ENCODE measurements around the gene TBR1.

The TBR1 gene

DNA sequence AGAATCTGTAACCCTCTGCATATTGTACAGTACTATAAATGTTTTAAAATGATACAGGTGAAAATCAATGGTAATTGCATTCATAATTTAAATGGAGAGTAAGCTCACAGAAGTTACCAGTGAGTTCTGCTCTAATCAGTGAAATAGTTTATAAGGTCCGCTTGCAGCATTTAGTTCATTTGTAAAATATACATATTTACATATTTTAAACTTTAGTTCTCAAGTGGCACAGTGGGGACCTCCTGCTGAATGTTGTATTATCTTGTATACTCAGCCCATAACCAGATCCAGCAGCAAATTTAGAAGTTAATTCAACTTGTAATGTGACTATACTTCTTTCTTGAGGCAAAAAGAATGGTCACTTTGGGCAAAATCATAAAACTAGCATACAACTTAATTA lies 41.7 kb upstream of the TBR1 start:
- H4K8ac ChIP-seq (ENCODE audit: low read depth, low read length) = no peak overlapping the region
- H3K4me3 ChIP-seq (ENCODE audit: low read length) = no peak overlapping the region
- no peak for DNase-seq
- H3K4ac ChIP-seq (ENCODE audit: low read depth, low read length) = no peak overlapping the region
- H3K23ac ChIP-seq (ENCODE audit: low read length) = no peak overlapping the region
- H3K18ac ChIP-seq (ENCODE audit: low read length) = no peak overlapping the region
- peak overlapping the region; percentile 74 for H2BK15ac ChIP-seq (replicated peaks; ENCODE audit: low read depth)
- H2BK120ac ChIP-seq (ENCODE audit: low read depth, low read length) = no peak overlapping the region
- no peaks in the 10 kb centered on the region for H3K27me3 ChIP-seq (ENCODE audit: insufficient read depth, low read length, poor library complexity)
- H3K36me3 ChIP-seq (ENCODE audit: control insufficient read depth, insufficient read depth, low read length) = no peaks in the 10 kb centered on the region
- H3K4me1 ChIP-seq (ENCODE audit: control insufficient read depth, low read depth, low read length) = peaks cover 7% of the 10 kb centered on the region
- no peak overlapping the region for H2AK5ac ChIP-seq (ENCODE audit: low read length)
- no peak overlapping the region for H2BK5ac ChIP-seq (ENCODE audit: low read length)
- H4K5ac ChIP-seq (ENCODE audit: low read length) = no peak overlapping the region
- H3K79me1 ChIP-seq (ENCODE audit: low read length) = no peaks in the 10 kb centered on the region
- H3K4me2 ChIP-seq (ENCODE audit: low read length) = no peak overlapping the region
- H3K27ac ChIP-seq (ENCODE audit: low read depth, low read length) = no peak overlapping the region
- H3K9ac ChIP-seq (ENCODE audit: low read length) = no peak overlapping the region
- H3K79me2 ChIP-seq (ENCODE audit: control insufficient read depth, insufficient read depth, low read length) = no peaks in the 10 kb centered on the region
- H3K56ac ChIP-seq (ENCODE audit: low read length) = no peak overlapping the region
- WGBS (ENCODE audit: extremely low coverage, insufficient coverage, low lambda C conversion rate) = no CpG with 5 or more reads among the region's 1 CpG

DNA sequence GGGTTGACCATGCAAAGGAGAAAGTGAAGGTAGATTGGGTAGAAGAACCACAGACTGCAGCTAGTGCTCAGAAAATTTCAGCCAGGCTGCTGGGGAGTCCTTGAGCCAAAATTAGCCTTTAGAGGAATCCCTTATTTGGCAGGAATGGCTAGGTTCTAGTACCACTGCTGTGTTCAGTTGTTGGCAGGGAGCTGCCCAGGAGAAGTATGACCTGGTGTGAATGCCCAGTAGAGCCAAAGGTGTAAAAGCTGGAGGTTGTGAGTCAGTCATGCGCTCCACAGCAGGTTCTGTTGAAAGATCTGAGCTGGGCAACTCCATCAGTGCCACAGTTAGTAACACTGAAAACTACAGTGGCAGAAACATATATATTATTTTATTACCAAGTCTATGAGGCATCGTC lies 36.4 kb upstream of the TBR1 start:
- no peak overlapping the region for H3K18ac ChIP-seq (ENCODE audit: low read length)
- peaks cover 4% of the 10 kb centered on the region for H3K79me1 ChIP-seq (ENCODE audit: low read length)
- no peak overlapping the region for H2BK15ac ChIP-seq (replicated peaks; ENCODE audit: low read depth)
- H2BK5ac ChIP-seq (ENCODE audit: low read length) = no peak overlapping the region
- H3K27me3 ChIP-seq (ENCODE audit: insufficient read depth, low read length, poor library complexity) = no peaks in the 10 kb centered on the region
- H3K4me1 ChIP-seq (ENCODE audit: control insufficient read depth, low read depth, low read length) = peaks cover 4% of the 10 kb centered on the region
- H3K4me3 ChIP-seq (ENCODE audit: low read length) = no peak overlapping the region
- H4K8ac ChIP-seq (ENCODE audit: low read depth, low read length) = no peak overlapping the region
- H3K4me2 ChIP-seq (ENCODE audit: low read length) = no peak overlapping the region
- no peaks in the 10 kb centered on the region for H3K36me3 ChIP-seq (ENCODE audit: control insufficient read depth, insufficient read depth, low read length)
- no CpG with 5 or more reads among the region's 2 CpGs for WGBS (ENCODE audit: extremely low coverage, insufficient coverage, low lambda C conversion rate)
- no peak overlapping the region for H3K9ac ChIP-seq (ENCODE audit: low read length)
- H3K23ac ChIP-seq (ENCODE audit: low read length) = no peak overlapping the region
- H3K4ac ChIP-seq (ENCODE audit: low read depth, low read length) = no peak overlapping the region
- no peak overlapping the region for H2AK5ac ChIP-seq (ENCODE audit: low read length)
- DNase-seq = no peak
- H3K56ac ChIP-seq (ENCODE audit: low read length) = no peak overlapping the region
- no peak overlapping the region for H2BK120ac ChIP-seq (ENCODE audit: low read depth, low read length)
- H4K5ac ChIP-seq (ENCODE audit: low read length) = no peak overlapping the region
- H3K27ac ChIP-seq (ENCODE audit: low read depth, low read length) = no peak overlapping the region
- H3K79me2 ChIP-seq (ENCODE audit: control insufficient read depth, insufficient read depth, low read length) = no peaks in the 10 kb centered on the region

DNA sequence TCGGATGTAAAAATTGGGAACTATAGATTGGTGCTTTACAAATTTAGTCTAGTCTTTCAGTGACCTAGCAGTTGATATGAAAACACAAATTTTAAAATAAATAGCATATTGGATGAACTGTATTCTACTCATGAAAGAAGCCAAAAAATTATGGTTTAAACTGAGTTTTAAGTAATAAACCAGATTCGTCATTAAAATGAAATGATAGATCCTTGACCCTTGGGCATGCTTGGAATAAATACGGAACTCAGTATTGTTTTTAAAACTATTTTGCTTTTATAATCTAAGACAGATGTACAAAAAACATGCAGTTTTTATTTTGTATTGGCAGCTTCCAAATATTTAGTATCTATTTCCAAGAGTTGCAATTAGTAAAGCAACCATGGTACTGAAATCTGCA lies 34.6 kb upstream of the TBR1 start:
- no peaks in the 10 kb centered on the region for H3K79me2 ChIP-seq (ENCODE audit: control insufficient read depth, insufficient read depth, low read length)
- H2BK5ac ChIP-seq (ENCODE audit: low read length) = no peak overlapping the region
- no peak overlapping the region for H3K4me3 ChIP-seq (ENCODE audit: low read length)
- no peak overlapping the region for H3K18ac ChIP-seq (ENCODE audit: low read length)
- no peak overlapping the region for H2BK120ac ChIP-seq (ENCODE audit: low read depth, low read length)
- H3K36me3 ChIP-seq (ENCODE audit: control insufficient read depth, insufficient read depth, low read length) = no peaks in the 10 kb centered on the region
- no peak overlapping the region for H3K23ac ChIP-seq (ENCODE audit: low read length)
- H4K8ac ChIP-seq (ENCODE audit: low read depth, low read length) = no peak overlapping the region
- no peak overlapping the region for H3K27ac ChIP-seq (ENCODE audit: low read depth, low read length)
- no peak overlapping the region for H3K4me2 ChIP-seq (ENCODE audit: low read length)
- no peak overlapping the region for H4K5ac ChIP-seq (ENCODE audit: low read length)
- H3K4me1 ChIP-seq (ENCODE audit: control insufficient read depth, low read depth, low read length) = peaks cover 4% of the 10 kb centered on the region
- H2AK5ac ChIP-seq (ENCODE audit: low read length) = no peak overlapping the region
- no peaks in the 10 kb centered on the region for H3K27me3 ChIP-seq (ENCODE audit: insufficient read depth, low read length, poor library complexity)
- no peak overlapping the region for H3K9ac ChIP-seq (ENCODE audit: low read length)
- DNase-seq = no peak
- no peak overlapping the region for H3K4ac ChIP-seq (ENCODE audit: low read depth, low read length)
- WGBS (ENCODE audit: extremely low coverage, insufficient coverage, low lambda C conversion rate) = no CpG with 5 or more reads among the region's 3 CpGs
- H3K56ac ChIP-seq (ENCODE audit: low read length) = no peak overlapping the region
- H3K79me1 ChIP-seq (ENCODE audit: low read length) = peaks cover 4% of the 10 kb centered on the region
- H2BK15ac ChIP-seq (replicated peaks; ENCODE audit: low read depth) = no peak overlapping the region

DNA sequence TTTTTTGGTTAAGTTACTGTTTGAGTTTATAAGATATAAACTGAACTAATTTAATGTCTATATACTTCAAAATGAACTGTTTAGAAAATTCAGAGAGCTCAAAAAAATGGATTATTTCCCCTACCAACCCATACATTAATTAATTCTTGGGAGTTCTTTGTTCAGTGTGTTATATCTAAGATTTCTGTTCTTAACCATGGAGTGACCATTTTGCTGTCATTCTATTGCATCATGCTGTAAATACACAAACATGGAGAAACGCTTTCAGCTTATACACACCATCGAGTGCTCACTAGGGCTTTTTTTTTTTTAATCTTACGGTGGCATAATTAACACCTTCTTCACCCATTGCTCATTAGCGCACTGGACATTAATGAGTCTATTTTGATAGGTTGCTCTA lies 33.4 kb upstream of the TBR1 start:
- Histone ChIP-seq H2BK15ac (replicated peaks; ENCODE audit: low read depth) (no peak overlapping the region), H3K23ac (ENCODE audit: low read length) (no peak overlapping the region), H3K4ac (ENCODE audit: low read depth, low read length) (no peak overlapping the region), H3K9ac (ENCODE audit: low read length) (no peak overlapping the region), H3K79me2 (ENCODE audit: control insufficient read depth, insufficient read depth, low read length) (no peaks in the 10 kb centered on the region), H3K56ac (ENCODE audit: low read length) (no peak overlapping the region), H3K4me1 (ENCODE audit: control insufficient read depth, low read depth, low read length) (peaks cover 4% of the 10 kb centered on the region), H2AK5ac (ENCODE audit: low read length) (no peak overlapping the region), H4K8ac (ENCODE audit: low read depth, low read length) (no peak overlapping the region), H3K18ac (ENCODE audit: low read length) (no peak overlapping the region), H3K4me2 (ENCODE audit: low read length) (no peak overlapping the region), H2BK120ac (ENCODE audit: low read depth, low read length) (no peak overlapping the region), H3K79me1 (ENCODE audit: low read length) (peaks cover 4% of the 10 kb centered on the region), H3K36me3 (ENCODE audit: control insufficient read depth, insufficient read depth, low read length) (no peaks in the 10 kb centered on the region), H3K27ac (ENCODE audit: low read depth, low read length) (no peak overlapping the region), H3K4me3 (ENCODE audit: low read length) (no peak overlapping the region), H4K5ac (ENCODE audit: low read length) (no peak overlapping the region), H3K27me3 (ENCODE audit: insufficient read depth, low read length, poor library complexity) (no peaks in the 10 kb centered on the region), H2BK5ac (ENCODE audit: low read length) (no peak overlapping the region)
- DNase-seq = no peak
- WGBS (ENCODE audit: extremely low coverage, insufficient coverage, low lambda C conversion rate) = no CpG with 5 or more reads among the region's 4 CpGs

DNA sequence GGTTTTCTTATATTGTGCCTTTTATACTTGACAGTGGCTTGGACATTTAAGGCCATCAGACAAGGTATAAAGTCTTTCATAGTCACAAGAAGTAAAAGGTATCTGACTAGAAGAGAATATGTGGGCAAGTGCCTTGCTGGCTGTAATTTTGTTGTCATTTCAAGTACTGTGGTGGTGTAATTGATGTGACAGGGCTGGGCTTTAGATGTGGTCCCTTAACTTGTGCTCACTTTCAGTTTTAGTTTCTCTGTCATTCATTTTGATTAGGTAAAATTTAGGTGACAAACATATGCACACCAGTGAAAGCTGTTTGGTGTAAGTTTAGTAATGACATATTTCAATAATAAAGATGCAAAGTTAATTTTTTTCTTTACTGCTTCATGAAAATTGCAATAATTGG lies 31.2 kb upstream of the TBR1 start:
- Histone ChIP-seq H3K4me3 (ENCODE audit: low read length) (no peak overlapping the region), H3K27ac (ENCODE audit: low read depth, low read length) (no peak overlapping the region), H4K8ac (ENCODE audit: low read depth, low read length) (no peak overlapping the region), H3K79me1 (ENCODE audit: low read length) (no peaks in the 10 kb centered on the region), H2BK15ac (replicated peaks; ENCODE audit: low read depth) (no peak overlapping the region), H3K9ac (ENCODE audit: low read length) (no peak overlapping the region), H3K4ac (ENCODE audit: low read depth, low read length) (no peak overlapping the region), H3K79me2 (ENCODE audit: control insufficient read depth, insufficient read depth, low read length) (no peaks in the 10 kb centered on the region), H2AK5ac (ENCODE audit: low read length) (no peak overlapping the region), H2BK120ac (ENCODE audit: low read depth, low read length) (no peak overlapping the region), H2BK5ac (ENCODE audit: low read length) (no peak overlapping the region), H3K56ac (ENCODE audit: low read length) (no peak overlapping the region), H3K18ac (ENCODE audit: low read length) (no peak overlapping the region), H3K27me3 (ENCODE audit: insufficient read depth, low read length, poor library complexity) (no peaks in the 10 kb centered on the region), H3K23ac (ENCODE audit: low read length) (no peak overlapping the region), H3K4me2 (ENCODE audit: low read length) (no peak overlapping the region), H4K5ac (ENCODE audit: low read length) (no peak overlapping the region), H3K36me3 (ENCODE audit: control insufficient read depth, insufficient read depth, low read length) (no peaks in the 10 kb centered on the region), H3K4me1 (ENCODE audit: control insufficient read depth, low read depth, low read length) (no peaks in the 10 kb centered on the region)
- DNase-seq = no peak

DNA sequence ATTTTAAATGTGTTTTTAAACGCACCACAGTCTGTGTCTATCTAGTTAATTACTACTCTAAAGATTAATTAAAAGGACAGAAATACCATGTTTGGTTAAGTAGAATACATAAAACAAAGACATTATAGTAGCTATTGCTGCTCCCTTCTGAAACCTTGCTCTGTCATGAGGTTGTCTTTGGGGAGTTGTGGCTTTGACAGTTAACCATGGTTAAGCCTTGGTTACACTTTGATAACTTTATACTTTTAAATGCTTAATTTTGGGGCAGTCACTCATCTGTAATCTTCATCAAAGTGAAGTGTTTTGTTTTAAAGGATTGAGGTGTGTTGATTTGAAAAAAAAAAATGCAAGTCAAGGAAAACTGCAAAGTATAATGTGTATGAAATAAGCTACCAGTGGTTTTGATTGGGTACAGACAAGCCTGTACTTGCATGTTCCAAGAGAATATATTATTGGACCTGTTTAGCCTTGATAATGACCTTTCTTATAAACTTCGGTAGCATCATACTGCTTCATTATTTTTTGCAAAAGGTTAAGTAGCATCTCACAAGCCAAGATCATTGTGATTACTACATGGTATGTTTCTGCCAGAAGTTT lies 29.8 kb upstream of the TBR1 start:
- H2BK120ac ChIP-seq (ENCODE audit: low read depth, low read length) = no peak overlapping the region
- no peak overlapping the region for H2BK15ac ChIP-seq (replicated peaks; ENCODE audit: low read depth)
- H3K27me3 ChIP-seq (ENCODE audit: insufficient read depth, low read length, poor library complexity) = no peaks in the 10 kb centered on the region
- no peak overlapping the region for H3K18ac ChIP-seq (ENCODE audit: low read length)
- no peaks in the 10 kb centered on the region for H3K36me3 ChIP-seq (ENCODE audit: control insufficient read depth, insufficient read depth, low read length)
- H3K23ac ChIP-seq (ENCODE audit: low read length) = no peak overlapping the region
- H2BK5ac ChIP-seq (ENCODE audit: low read length) = no peak overlapping the region
- no peak overlapping the region for H3K4me3 ChIP-seq (ENCODE audit: low read length)
- H4K8ac ChIP-seq (ENCODE audit: low read depth, low read length) = no peak overlapping the region
- no peak overlapping the region for H3K56ac ChIP-seq (ENCODE audit: low read length)
- no CpG with 5 or more reads among the region's 2 CpGs for WGBS (ENCODE audit: extremely low coverage, insufficient coverage, low lambda C conversion rate)
- H3K4me2 ChIP-seq (ENCODE audit: low read length) = no peak overlapping the region
- no peak overlapping the region for H2AK5ac ChIP-seq (ENCODE audit: low read length)
- no peak for DNase-seq
- H3K79me1 ChIP-seq (ENCODE audit: low read length) = no peaks in the 10 kb centered on the region
- H3K9ac ChIP-seq (ENCODE audit: low read length) = no peak overlapping the region
- no peaks in the 10 kb centered on the region for H3K4me1 ChIP-seq (ENCODE audit: control insufficient read depth, low read depth, low read length)
- H3K79me2 ChIP-seq (ENCODE audit: control insufficient read depth, insufficient read depth, low read length) = no peaks in the 10 kb centered on the region
- no peak overlapping the region for H3K4ac ChIP-seq (ENCODE audit: low read depth, low read length)
- H3K27ac ChIP-seq (ENCODE audit: low read depth, low read length) = no peak overlapping the region
- H4K5ac ChIP-seq (ENCODE audit: low read length) = no peak overlapping the region

All from mesendoderm (in vitro differentiated cells).